HG03520 (cell line): ENCODE results near the gene GRK5.
"Not testable (repeated sequence)": the region's sequence is repeated elsewhere in the genome, so short reads cannot be mapped to it uniquely, and the experiment has no call there.

ENCODE experiments used
- ATAC-seq: cut with Tn5 transposase; IDR thresholded peaks from one replicate; pipeline ENCODE4 v1.9.1; 2021; ENCODE audit warnings: mild to moderate bottlenecking, moderate library complexity; ENCODE audit not compliant: unreplicated experiment

GRK5 gene

DNA sequence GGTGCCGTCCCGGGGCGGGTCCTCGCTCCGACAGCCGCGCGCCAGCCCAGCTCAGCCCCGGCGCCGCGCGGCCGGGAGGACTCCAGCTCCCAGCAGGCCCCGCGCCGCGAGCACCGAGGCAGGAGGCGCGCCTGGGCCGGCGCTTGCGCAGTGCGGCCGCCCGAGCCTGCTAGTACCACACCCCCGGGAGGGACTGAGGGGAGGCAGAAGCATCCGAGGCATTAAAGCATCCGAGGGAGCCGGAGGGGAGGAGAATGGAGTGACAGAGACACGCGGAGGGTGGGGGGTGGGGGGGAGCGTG, at the start of gene GRK5:
Gene GRK5, plus strand, starts transcription at position 206 of the 301 bp plus-strand sequence. CDS start 347 bp downstream, outside the sequence.
- ATAC-seq = peak; percentile 81

DNA sequence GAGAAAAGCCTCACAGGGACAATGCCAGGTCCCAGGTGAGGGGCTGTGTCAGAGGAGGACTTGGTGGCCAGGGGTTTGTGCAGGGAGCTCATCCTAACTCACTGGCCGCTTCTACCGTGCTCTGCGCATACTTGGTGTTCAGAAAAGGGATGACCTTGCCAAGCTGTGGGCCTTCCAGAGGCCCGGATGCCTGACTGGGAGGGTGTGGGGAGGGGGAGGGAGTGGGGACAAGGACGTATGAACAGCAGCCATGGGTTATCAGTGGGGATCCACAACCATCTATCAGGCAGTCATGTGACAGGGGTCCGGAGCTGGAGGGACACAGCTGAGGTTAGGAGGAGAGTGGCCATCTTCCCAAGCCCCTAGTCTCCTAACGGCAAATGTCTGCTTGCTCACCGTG, 48.0 kb upstream of the GRK5 start:
- ATAC-seq = no peak

DNA sequence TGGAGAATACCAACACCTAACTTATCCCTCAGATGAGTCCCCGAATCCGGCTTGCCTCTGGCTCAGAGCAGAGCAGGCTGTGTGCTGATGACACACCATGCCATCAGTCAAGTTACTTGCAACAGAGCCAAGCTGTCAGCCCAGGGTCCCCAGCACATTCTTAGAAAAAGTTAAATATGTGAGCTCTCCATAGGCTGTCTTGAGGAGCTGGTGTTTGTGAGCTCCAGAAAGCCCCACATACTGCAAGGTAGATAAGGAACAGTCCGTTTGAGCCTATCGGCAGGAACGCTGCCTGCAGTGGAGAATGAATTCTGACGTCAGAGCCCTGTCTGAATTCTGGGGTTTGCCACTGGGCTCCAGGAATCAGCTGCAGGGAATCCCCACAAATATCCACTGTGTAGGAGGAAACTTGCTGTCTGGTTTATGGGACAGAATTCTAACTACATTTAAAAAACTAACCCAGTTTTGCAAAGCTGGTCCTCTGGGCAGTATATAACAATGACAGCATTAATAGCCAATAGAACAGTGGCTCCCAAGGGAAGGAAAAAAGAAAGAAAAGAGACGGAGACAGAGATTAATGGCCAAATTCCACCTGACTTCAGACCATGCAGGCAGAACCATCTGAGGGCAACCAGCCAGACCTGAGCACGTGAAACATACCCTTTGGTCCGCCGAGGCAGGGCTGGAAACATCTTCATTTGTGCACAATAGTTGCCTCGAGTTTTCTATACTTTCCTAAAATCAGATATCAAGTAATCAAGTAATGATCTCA, 45.5 kb upstream of the GRK5 start:
- ATAC-seq = no peak

DNA sequence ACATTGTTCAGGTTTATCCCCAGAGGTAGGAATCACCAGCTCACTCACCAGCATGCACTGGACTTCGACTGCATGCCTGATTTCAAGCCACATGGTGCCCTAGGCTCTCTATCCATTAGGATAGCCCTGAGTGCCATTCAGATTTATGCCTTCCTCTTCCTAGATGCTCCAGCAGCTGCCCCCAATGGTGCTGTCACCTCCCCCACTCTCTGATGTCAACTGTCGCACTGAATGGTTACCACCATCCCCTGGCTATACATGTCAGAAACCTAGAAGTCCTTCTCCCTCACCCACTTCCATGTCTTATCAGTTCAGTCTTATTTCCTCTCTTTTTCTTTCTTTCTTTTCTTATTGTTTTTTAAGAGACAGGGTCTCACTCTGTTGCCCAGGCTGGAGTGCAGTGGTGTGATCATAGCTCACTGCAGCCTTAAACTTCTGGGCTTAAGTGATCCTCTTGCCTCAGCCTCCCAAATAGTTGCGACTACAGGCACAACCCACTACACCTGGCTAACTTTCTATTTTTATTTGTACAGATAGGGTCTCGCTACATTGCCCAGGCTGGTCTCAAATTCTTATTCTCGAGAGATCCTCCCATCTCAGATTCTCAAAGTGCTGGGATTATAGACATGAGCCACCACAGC, 44.8 kb upstream of the GRK5 start:
- no peak for ATAC-seq

DNA sequence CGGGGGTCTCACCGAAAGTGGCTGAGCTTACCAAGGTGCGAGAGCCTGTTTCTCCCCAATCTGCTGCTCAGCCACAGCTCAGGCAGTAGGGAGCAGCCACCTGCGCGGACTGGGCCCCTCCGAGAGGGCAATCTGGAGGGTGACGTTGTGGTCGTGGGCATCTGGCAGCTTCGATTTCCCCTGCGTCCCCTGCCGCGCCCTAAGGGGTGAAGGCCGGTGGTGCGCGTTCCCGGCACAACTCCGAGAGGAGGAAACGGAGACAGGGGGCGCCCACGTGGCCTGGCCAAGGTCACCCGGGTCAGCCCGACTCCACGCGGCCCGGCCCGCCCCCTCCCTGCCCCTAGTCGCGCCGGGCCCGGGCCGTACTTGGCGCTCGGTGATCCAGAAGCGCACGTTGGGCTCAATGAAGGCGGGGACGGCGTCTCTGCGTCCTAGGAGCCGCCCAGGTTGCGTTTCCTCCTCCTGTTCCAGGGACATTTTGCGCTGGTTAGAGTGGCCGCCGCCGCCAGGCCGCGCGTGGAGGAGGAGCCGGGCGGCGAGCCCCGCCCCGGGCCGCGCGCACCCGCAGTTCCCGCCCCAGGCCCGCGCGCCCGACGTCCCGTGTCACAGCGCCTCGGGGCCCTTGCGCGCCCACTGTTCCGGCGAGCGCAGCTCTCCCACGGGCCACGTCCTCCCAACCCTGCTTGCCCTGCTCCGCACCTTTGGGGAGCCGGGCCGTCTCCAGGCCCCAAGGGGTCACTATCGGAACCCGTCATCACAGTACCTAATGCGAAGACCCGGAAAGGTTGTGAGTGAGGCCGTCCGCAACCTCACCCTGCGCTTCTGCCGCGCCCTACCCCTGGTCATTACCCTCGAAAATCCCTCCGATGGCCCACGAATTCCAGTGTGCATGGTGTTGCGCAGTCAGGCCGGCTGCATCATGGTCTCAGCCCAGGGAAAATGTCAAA, 41.9 kb upstream of the GRK5 start, which contains the start of gene SFXN4:
Gene SFXN4, minus strand, starts transcription at position 544 of the 947 bp plus-strand sequence. Its CDS starts 67 bp downstream, at position 477.
- ATAC-seq = peak; percentile 83

DNA sequence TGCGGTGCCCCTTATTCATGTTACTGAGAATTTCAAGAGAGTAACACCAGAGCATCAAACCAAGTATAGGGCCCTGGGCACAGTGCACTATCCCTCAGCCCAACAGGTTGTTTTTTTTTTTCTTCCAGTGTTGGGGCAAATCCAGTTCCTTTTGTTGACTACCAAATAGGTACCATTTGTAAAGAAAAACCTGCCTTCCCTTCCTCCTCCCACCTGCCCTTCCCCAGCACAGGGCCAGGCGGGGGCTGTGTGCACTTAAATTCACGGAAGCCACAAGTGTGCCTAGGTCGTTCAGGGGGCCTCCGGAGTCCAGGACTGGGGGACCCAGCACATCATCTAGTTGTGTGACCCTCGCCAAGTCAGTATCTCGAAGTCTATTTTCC, 41.3 kb upstream of the GRK5 start:
- ATAC-seq = no peak

DNA sequence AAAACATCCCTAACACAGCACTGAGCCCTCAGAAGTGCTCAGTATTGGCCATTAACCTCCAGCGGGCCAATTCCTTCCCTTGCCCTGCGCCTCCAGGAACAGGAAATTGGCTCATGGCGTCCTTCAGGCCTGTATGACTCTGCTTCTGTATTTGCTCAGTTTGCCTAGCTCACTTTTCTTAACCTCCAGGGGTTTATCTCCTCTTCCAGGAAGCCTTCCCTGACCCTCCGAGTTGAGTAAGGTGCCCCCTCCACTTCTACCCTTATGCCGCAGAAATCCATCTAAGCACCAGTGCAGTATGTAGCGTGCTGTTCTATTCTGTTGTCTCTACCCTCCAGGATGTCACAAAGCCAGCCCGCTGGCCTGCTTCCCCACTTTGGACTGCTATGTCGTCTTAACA, 40.8 kb upstream of the GRK5 start:
- ATAC-seq = no peak

DNA sequence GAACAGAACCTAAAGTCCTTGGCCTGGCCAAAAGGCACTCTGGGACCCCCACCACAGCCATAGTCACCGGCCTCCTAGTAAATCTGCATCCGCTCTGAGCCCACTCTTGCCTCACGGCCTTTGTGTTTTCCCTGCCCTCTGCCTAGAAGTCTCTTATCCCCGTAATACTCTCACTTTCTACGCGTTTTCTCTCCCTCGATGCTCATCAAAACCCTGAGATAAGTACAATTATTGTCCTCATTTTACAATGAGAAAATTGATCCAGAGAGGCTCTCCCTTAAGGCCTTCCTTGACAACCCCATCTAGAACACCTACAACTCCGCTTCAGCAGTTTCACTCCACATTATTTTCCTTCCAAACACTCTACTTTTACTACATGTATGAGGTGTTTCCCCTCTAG, 40.3 kb upstream of the GRK5 start:
- no peak for ATAC-seq

DNA sequence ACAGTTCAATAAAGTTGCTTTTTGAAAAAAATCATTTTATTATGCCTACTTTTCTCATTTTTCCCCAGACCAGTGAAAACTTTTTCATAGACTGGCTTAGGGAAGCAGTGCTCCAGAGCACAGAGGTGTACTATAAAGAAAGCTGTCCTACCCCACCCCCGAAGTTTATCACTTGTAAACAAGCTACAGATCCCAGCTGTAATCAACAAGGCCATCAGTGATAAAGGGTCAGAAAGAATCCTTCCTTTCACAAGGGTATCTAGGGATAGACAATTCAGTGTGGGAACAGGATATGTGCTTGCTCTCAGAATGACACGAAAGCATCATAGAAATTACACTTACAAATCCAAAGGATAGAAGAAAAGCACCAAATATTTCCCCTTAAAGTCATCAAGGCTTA, 33.3 kb upstream of the GRK5 start:
- ATAC-seq = no peak

DNA sequence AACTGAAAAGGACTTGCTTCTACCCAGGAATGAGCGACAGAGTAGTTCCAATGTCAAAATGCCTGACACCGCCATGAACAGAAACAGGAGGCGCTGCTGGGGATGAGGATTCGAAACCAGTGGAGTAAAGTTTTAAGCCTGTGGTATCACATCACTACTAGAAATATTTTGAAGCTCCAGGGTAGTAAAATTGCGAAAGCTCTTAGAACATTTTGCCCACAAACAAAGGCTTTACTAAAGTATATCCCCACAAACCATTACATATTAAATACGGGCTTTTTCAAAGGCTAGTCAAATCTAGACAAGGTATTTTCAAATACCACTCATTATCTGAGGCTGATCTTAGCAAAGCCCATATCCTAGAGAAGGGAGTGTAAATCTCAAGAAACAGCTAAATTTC, 31.2 kb upstream of the GRK5 start:
- no peak for ATAC-seq

DNA sequence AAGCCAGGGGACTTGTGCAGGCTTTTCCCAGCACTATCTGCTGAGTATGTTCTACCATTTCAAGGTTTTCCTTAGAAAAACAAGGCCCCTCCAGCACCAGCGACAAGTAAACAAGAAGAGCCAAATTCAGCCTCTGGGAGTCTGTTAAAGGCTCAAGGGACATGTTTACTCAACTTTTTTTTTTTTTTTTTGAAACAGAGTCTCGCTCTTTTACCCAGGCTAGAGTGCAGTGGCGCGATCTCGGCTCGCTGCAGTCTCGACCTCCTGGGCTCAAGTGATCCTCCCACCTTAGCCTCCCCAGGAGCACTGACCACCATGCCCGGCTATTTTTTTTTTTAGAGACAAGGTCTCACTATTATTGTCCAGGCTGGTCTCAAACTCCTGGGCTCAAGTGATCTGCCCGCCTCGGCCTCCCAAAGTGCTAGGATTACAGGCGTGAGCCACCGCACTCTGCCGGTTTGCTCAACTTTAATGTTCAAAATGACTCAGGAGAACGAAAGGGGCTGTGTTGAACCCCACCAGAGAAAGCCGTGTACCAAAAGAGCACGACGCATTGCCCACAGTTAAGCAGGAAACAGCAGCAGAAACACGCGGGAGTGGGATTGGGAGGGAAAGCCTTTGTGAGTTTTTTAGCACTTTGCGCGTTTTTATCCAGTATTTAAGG, 29.5 kb upstream of the GRK5 start:
- no peak for ATAC-seq

DNA sequence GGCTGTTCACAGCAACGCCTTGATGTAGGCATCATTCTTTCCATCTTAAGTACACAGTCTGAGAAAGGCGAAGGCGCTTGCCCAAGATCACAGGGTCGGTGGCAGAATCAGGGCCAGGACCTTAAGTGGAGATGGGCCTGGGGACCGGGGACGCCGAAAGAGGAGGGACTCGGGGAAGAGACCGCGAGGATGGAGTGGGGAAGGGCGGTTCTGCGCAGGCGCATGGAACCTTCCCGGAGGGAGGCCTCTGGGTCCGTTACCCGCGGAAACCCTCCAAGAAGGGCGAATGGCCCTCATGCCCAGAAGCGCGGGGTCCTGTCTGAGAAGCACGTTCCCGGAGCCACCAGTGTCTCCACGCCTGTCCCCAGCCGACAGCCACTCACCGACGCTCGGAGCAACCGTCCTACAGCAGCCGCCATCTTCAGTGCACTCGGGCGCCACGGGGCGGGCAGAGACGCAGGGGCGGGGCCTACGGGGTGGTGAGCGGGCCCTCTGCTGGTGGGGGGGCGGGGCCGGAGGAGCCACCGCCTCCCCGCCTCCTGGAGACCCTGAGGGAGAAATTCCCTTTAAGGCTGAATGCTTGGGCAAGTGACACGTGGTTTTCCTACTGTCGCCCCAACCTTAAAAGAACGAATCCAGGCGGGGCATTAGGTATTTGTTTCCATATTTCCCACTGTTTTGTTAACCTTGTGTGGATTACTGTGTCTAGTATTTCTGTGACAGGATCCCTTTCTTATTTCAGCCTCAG, 28.8 kb upstream of the GRK5 start, which contains the start of gene PRDX3:
Gene PRDX3, minus strand, starts transcription at position 441 of the 748 bp plus-strand sequence. Its CDS starts 22 bp downstream, at position 419.
- ATAC-seq = peak; percentile 93

DNA sequence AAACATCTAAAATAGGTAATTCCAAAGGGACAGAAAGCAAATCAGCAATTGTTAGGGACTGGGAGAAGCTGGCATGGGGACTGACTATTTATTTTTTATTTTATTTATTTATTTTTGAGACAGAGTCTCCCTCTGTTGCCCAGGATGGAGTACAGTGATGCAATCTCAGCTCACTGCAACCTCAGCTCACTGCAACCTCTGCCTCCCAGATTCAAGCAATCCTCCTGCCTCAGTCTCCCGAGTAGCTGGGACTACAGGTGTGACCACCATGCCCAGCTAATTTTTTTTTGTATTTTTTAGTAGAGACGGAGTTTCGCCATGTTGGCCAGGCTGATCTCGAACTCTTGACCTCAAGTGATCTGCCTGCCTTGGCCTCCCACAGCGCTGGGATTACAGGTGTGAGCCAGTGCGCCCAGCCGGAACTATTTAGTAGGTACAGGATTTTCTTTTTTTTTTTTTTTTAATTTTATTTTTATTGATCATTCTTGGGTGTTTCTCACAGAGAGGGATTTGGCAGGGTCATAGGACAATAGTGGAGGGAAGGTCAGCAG, 26.4 kb upstream of the GRK5 start:
- not testable (repeated sequence) for ATAC-seq

DNA sequence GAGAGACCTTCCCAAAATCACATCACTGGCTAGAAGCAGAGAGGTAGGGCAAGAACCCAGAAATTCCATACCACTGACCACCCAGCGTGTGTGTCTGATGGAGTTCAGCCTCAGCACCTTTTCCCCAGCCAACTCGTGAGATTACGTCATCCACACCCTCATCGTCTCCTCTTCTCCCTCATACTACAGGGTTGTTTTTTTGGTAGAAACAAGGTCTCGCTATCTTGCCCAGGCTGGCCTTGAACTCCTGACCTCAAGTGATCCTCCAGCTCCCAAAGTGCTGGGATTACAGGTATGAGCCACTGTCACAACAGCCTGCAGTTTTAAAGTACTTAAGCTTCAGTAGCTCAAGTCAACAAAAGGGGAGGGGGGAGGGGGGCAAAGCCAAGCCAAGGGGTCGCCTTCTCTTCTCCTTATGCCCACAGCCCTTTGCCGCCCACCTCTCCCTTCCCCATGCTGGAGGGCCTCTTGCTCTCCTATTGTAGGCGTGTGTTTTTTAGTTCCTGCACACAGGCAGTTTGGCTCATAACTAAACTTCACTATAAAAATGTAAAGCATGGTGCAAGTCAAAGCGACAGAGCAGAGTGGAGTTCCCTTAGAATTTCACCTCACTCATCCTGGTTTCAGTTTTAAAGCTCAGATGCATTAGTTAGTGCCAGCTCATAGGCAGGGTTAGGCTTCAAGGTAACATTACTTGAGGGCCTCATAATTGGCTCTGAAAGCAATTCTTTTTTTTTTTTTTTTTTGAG, 23.5 kb upstream of the GRK5 start:
- no peak for ATAC-seq

DNA sequence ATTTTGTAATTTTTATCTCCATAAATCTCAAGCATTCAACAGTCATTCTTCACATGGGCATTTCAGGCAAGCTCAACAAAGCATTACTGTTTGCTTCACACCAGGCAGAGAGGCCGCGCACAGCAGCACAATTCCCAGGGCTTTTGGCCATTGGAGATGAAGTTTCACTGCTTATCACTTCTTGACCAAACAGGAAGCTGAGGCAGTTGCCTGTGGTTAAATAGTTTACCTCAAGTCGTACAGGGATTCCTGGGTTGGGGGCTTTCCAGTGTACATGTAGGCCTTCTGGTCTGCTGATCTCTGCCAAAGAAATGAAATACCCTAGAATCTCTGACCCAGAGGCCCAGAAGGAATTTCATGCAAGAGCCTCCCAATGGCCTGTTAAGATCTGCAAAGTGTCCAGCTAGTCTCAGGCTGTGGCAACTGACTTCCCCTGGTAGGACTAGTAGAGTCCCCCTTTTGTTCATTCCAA, 17.5 kb upstream of the GRK5 start:
- no peak for ATAC-seq

DNA sequence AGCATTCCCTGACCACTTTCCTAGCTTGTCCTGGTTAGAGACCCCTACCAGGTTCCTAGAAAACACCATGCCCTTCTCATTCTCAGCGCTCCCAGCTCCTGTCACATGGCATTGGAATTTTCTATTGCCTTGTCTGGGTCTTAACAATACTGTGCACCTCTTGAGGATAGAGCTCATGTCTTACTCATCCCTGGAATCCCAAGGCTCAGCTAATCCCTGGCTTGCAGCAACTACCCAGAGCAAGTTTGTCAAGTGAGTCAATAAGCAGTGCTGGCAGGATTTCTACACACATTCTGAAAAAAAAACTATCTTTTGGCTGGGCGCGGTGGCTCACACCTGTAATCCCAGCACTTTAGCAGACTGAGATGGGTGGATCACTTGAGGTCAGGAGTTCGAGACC, 17.0 kb upstream of the GRK5 start:
- no peak for ATAC-seq

DNA sequence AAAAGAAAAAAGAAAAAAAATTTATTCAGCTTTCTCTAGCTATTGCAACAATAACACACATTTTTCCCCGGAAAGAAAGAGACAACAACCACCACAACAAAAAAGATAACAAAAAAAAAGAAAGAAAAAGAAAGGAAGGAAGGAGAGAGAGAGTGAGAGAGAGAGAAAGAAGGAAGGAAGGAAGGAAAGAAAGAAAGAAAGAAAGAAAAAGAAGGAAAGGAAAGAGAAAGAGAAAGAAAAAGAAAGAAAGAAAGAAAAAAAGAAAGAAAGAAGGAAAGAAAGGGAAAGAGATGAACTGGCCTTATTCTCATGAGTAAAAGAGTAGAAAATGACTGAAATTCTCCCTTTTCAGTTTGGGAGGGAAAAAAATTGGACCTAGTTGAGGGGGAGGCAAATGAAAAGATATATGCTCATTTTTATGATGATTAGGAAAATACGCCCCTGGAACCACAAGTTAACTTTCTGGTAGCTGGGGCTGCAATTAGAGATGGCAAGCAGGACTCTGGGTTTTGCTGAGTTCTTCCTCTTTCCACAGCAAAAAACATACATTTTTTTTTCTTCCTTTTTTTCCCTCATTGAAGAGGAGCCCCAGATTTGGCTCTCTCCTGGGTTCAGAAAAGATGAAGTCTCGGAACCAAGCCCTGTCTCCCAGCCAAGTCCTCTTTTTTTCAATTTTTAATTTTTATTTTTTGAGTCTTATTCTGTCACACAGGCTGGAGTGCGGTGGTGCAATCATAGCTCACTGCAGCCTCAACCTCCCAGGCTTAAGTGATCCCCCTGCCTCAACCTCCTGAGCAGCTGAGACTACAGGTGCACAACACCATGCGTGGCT, 16.2 kb upstream of the GRK5 start:
- no peak for ATAC-seq

DNA sequence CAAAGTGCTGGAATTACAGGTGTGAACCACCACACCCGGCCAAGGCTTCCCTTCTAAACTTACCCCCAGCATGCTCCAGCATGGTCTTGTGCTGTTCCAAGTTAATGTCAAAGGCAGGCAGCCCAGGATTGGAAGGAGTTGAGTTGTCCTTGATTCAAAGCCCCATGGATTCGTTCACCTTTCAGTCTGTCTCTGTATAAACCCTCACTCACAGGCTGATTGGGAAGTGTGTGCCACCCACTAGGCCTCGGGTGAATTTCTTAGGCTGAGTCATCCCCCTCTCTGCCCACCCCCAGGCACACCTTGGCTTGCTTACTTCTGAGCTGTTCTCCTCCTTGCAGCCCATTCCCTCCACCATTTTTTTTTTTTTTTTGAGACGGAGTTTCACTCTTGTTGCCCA, 15.5 kb upstream of the GRK5 start:
- no peak for ATAC-seq
